ENCODE results near the gene TXNRD2. TPM values are rescaled to one million over a fixed set of nuclear protein-coding genes. Genes with fewer than 3 reads are reported as not detected.

Gene TXNRD2
- total and polyA plus RNA-seq, 2 experiments from 2014 or later = 11.2 to 12.4 TPM

DNA sequence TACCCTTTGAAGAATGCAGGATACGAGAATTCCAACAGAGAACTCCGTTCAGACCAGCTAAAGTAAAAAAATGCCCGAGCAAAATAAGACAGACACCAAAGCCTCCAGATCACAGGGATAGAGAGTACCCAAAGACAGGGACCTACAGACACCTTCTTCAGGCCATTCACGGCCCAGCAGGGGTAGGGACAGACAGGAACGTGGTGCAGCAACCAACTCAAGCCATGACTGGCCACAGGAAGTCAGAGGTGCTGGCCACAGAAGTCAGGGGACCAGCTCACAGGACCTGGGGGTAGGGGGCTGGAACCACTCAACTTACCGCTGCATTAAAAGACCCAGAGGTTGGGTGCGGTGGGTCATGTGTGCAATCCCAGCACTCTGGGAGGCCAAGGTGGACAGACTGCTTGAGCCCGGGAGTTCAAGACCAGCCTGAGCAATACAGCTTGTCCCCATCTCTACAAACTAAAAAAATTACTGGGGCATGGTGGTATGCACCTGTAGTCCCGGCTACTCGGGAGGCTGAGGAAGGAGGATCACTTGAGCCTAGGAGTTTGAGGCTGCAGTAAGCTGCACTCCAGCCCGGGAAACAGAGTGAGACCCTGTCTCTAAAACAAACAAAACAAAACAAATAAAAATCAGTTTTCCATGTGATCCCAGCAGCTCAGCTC, 39.9 kb downstream of the TXNRD2 start:
- DNase-seq (ENCODE audit: low spot score) (no peak), ATAC-seq (no peak)
- Histone ChIP-seq H2AFZ (no peak overlapping the region), H3K9me2 (ENCODE audit: insufficient read depth) (no peaks in the 10 kb centered on the region), H3K27me3 (ENCODE audit: insufficient read depth) (no peaks in the 10 kb centered on the region), H3K4me3 (no peak overlapping the region), H3K4me2 (no peak overlapping the region), H3K4me1 (ENCODE audit: insufficient read depth) (no peaks in the 10 kb centered on the region; the same call in 1 of the 2 replicates), H3K27ac (ENCODE audit: low read depth) (no peak overlapping the region), H4K20me1 (replicated peaks; ENCODE audit: insufficient read depth) (no peaks in the 10 kb centered on the region), H3F3A (replicated peaks; ENCODE audit: low read depth) (0 out of 2 replicates have a peak, but pooled peaks cover 2% of the 10 kb centered on the region), H3K79me2 (replicated peaks; ENCODE audit: insufficient read depth) (no peaks in the 10 kb centered on the region), H3K36me3 (ENCODE audit: insufficient read depth) (no peaks in the 10 kb centered on the region)
- Mint-ChIP-seq H3K9me3 (peaks cover 3% of the 10 kb centered on the region; the same call in 1 of the 3 replicates), H3K27me3 (ENCODE audit: insufficient read depth, low read depth, poor library complexity) (peaks cover 12% of the 10 kb centered on the region), H3K27ac (no peak overlapping the region), H3K4me3 (no peak overlapping the region), H3K36me3 (ENCODE audit: low read depth) (peaks cover 3% of the 10 kb centered on the region; the same call in 1 of the 3 replicates), H3K4me1 (peaks cover 20% of the 10 kb centered on the region)
- TF ChIP-seq, protein P1, sequence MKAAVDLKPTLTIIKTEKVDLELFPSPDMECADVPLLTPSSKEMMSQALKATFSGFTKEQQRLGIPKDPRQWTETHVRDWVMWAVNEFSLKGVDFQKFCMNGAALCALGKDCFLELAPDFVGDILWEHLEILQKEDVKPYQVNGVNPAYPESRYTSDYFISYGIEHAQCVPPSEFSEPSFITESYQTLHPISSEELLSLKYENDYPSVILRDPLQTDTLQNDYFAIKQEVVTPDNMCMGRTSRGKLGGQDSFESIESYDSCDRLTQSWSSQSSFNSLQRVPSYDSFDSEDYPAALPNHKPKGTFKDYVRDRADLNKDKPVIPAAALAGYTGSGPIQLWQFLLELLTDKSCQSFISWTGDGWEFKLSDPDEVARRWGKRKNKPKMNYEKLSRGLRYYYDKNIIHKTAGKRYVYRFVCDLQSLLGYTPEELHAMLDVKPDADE (IDR thresholded peaks at IDR 0.05) = no peak
- no peak for TF ChIP-seq NANOG (IDR thresholded peaks at IDR 0.05; ENCODE audit: borderline replicate concordance)
- no peak for TF ChIP-seq CREB1 (CRISPR knock-in tag; IDR thresholded peaks at IDR 0.05; ENCODE audit: low read depth)
- TF ChIP-seq ZNF114 (CRISPR knock-in tag; IDR thresholded peaks at IDR 0.05) = no peak
- no peak for TF ChIP-seq JUNB (IDR thresholded peaks at IDR 0.05; ENCODE audit: unreplicated experiment)
- TF ChIP-seq, protein P2, sequence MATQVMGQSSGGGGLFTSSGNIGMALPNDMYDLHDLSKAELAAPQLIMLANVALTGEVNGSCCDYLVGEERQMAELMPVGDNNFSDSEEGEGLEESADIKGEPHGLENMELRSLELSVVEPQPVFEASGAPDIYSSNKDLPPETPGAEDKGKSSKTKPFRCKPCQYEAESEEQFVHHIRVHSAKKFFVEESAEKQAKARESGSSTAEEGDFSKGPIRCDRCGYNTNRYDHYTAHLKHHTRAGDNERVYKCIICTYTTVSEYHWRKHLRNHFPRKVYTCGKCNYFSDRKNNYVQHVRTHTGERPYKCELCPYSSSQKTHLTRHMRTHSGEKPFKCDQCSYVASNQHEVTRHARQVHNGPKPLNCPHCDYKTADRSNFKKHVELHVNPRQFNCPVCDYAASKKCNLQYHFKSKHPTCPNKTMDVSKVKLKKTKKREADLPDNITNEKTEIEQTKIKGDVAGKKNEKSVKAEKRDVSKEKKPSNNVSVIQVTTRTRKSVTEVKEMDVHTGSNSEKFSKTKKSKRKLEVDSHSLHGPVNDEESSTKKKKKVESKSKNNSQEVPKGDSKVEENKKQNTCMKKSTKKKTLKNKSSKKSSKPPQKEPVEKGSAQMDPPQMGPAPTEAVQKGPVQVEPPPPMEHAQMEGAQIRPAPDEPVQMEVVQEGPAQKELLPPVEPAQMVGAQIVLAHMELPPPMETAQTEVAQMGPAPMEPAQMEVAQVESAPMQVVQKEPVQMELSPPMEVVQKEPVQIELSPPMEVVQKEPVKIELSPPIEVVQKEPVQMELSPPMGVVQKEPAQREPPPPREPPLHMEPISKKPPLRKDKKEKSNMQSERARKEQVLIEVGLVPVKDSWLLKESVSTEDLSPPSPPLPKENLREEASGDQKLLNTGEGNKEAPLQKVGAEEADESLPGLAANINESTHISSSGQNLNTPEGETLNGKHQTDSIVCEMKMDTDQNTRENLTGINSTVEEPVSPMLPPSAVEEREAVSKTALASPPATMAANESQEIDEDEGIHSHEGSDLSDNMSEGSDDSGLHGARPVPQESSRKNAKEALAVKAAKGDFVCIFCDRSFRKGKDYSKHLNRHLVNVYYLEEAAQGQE (IDR thresholded peaks at IDR 0.05; ENCODE audit: unreplicated experiment) = no peak
- no peak for TF ChIP-seq POLR2AphosphoS5 (IDR thresholded peaks at IDR 0.05; ENCODE audit: low read depth)
- TF ChIP-seq, protein P3, sequence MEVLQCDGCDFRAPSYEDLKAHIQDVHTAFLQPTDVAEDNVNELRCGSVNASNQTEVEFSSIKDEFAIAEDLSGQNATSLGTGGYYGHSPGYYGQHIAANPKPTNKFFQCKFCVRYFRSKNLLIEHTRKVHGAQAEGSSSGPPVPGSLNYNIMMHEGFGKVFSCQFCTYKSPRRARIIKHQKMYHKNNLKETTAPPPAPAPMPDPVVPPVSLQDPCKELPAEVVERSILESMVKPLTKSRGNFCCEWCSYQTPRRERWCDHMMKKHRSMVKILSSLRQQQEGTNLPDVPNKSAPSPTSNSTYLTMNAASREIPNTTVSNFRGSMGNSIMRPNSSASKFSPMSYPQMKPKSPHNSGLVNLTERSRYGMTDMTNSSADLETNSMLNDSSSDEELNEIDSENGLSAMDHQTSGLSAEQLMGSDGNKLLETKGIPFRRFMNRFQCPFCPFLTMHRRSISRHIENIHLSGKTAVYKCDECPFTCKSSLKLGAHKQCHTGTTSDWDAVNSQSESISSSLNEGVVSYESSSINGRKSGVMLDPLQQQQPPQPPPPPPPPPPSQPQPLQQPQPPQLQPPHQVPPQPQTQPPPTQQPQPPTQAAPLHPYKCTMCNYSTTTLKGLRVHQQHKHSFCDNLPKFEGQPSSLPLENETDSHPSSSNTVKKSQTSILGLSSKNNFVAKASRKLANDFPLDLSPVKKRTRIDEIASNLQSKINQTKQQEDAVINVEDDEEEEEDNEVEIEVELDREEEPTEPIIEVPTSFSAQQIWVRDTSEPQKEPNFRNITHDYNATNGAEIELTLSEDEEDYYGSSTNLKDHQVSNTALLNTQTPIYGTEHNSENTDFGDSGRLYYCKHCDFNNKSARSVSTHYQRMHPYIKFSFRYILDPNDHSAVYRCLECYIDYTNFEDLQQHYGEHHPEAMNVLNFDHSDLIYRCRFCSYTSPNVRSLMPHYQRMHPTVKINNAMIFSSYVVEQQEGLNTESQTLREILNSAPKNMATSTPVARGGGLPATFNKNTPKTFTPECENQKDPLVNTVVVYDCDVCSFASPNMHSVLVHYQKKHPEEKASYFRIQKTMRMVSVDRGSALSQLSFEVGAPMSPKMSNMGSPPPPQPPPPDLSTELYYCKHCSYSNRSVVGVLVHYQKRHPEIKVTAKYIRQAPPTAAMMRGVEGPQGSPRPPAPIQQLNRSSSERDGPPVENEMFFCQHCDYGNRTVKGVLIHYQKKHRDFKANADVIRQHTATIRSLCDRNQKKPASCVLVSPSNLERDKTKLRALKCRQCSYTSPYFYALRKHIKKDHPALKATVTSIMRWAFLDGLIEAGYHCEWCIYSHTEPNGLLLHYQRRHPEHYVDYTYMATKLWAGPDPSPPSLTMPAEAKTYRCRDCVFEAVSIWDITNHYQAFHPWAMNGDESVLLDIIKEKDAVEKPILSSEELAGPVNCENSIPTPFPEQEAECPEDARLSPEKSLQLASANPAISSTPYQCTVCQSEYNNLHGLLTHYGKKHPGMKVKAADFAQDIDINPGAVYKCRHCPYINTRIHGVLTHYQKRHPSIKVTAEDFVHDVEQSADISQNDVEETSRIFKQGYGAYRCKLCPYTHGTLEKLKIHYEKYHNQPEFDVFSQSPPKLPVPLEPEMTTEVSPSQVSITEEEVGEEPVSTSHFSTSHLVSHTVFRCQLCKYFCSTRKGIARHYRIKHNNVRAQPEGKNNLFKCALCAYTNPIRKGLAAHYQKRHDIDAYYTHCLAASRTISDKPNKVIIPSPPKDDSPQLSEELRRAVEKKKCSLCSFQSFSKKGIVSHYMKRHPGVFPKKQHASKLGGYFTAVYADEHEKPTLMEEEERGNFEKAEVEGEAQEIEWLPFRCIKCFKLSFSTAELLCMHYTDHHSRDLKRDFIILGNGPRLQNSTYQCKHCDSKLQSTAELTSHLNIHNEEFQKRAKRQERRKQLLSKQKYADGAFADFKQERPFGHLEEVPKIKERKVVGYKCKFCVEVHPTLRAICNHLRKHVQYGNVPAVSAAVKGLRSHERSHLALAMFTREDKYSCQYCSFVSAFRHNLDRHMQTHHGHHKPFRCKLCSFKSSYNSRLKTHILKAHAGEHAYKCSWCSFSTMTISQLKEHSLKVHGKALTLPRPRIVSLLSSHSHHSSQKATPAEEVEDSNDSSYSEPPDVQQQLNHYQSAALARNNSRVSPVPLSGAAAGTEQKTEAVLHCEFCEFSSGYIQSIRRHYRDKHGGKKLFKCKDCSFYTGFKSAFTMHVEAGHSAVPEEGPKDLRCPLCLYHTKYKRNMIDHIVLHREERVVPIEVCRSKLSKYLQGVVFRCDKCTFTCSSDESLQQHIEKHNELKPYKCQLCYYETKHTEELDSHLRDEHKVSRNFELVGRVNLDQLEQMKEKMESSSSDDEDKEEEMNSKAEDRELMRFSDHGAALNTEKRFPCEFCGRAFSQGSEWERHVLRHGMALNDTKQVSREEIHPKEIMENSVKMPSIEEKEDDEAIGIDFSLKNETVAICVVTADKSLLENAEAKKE (CRISPR knock-in tag; IDR thresholded peaks at IDR 0.05) = no peak
- no peak for TF ChIP-seq ZNF331 (CRISPR knock-in tag; IDR thresholded peaks at IDR 0.05; ENCODE audit: low read depth)
- TF ChIP-seq, protein P4, sequence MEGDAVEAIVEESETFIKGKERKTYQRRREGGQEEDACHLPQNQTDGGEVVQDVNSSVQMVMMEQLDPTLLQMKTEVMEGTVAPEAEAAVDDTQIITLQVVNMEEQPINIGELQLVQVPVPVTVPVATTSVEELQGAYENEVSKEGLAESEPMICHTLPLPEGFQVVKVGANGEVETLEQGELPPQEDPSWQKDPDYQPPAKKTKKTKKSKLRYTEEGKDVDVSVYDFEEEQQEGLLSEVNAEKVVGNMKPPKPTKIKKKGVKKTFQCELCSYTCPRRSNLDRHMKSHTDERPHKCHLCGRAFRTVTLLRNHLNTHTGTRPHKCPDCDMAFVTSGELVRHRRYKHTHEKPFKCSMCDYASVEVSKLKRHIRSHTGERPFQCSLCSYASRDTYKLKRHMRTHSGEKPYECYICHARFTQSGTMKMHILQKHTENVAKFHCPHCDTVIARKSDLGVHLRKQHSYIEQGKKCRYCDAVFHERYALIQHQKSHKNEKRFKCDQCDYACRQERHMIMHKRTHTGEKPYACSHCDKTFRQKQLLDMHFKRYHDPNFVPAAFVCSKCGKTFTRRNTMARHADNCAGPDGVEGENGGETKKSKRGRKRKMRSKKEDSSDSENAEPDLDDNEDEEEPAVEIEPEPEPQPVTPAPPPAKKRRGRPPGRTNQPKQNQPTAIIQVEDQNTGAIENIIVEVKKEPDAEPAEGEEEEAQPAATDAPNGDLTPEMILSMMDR (conservative IDR thresholded peaks at IDR 0.05; ENCODE audit: low read depth in 2 of 2) = no peak
- no peak for TF ChIP-seq EZH2phosphoT487 (IDR thresholded peaks at IDR 0.05; ENCODE audit: unreplicated experiment)
